ENCODE data around the gene PUS7. TPM values are rescaled to one million over a fixed set of nuclear protein-coding genes. Genes with fewer than 3 reads are reported as not detected.

PUS7 gene, protein sequence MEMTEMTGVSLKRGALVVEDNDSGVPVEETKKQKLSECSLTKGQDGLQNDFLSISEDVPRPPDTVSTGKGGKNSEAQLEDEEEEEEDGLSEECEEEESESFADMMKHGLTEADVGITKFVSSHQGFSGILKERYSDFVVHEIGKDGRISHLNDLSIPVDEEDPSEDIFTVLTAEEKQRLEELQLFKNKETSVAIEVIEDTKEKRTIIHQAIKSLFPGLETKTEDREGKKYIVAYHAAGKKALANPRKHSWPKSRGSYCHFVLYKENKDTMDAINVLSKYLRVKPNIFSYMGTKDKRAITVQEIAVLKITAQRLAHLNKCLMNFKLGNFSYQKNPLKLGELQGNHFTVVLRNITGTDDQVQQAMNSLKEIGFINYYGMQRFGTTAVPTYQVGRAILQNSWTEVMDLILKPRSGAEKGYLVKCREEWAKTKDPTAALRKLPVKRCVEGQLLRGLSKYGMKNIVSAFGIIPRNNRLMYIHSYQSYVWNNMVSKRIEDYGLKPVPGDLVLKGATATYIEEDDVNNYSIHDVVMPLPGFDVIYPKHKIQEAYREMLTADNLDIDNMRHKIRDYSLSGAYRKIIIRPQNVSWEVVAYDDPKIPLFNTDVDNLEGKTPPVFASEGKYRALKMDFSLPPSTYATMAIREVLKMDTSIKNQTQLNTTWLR
- total RNA-seq, result 10 to 100 TPM; 13.4 to 66.2 (median 17.8) TPM

GRCh38 chr7:105521717-105522463 lies at the start of gene PUS7:
Gene PUS7, minus strand, starts transcription at chr7:105522271. Its CDS starts 13,759 bp downstream, at chr7:105508512.
- Histone ChIP-seq H3K4me3 (peak within 1 kb of the TSS; percentile 56 to 87 (median 64)), H3K9me3 (no peaks in the 10 kb centered on the region), H3K27me3 (no peaks in the 10 kb centered on the region), H3K4me1 (peaks cover 12 to 15% of the 10 kb centered on the region in 2 donors), H3K36me3 (peaks cover 0 to 7% of the 10 kb centered on the region in 2 donors), H3K27ac (peak within 1 kb of the TSS; percentile 82 to 96 (median 86))
- TF ChIP-seq, protein P1, sequence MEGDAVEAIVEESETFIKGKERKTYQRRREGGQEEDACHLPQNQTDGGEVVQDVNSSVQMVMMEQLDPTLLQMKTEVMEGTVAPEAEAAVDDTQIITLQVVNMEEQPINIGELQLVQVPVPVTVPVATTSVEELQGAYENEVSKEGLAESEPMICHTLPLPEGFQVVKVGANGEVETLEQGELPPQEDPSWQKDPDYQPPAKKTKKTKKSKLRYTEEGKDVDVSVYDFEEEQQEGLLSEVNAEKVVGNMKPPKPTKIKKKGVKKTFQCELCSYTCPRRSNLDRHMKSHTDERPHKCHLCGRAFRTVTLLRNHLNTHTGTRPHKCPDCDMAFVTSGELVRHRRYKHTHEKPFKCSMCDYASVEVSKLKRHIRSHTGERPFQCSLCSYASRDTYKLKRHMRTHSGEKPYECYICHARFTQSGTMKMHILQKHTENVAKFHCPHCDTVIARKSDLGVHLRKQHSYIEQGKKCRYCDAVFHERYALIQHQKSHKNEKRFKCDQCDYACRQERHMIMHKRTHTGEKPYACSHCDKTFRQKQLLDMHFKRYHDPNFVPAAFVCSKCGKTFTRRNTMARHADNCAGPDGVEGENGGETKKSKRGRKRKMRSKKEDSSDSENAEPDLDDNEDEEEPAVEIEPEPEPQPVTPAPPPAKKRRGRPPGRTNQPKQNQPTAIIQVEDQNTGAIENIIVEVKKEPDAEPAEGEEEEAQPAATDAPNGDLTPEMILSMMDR (IDR thresholded peaks at IDR 0.05 in 4 of 5, conservative IDR thresholded peaks at IDR 0.05 in 1 of 5), result peak in 2 of 5 experiments; percentile 16 to 26
- TF ChIP-seq POLR2A (IDR thresholded peaks at IDR 0.05), result peak; percentile 90 to 91
- DNase-seq (peak; percentile 72 to 83), ATAC-seq (peak; percentile 94 to 95)
- in situ Hi-C loops (cut with MboI; ENCODE audit: low sequenced_read_pairs in 4 of 4) (no loop called here), intact Hi-C loops (cut with DNase I; ENCODE audit: low total_unique reads) (loop anchor here (1.0 to 10.0 kb wide), 5 partner anchors 135 to 763 kb away; partner anchors contain the start of genes NAMPT and SRPK2)

- H3K27ac ChIP-seq, result no peak overlapping the region
- peaks cover 3 to 51% of the 10 kb centered on the region in 2 donors for H3K36me3 ChIP-seq
- TF ChIP-seq, protein P1 (IDR thresholded peaks at IDR 0.05 in 4 of 5, conservative IDR thresholded peaks at IDR 0.05 in 1 of 5), result no peak
- no peak for TF ChIP-seq POLR2A (IDR thresholded peaks at IDR 0.05)
- intact Hi-C loops (cut with DNase I; ENCODE audit: low total_unique reads), result no loop called here
- no peaks in the 10 kb centered on the region for H3K27me3 ChIP-seq
- H3K4me3 ChIP-seq, result no peak overlapping the region
- in situ Hi-C loops (cut with MboI; ENCODE audit: low sequenced_read_pairs in 4 of 4), result no loop called here
- H3K4me1 ChIP-seq, result no peaks in the 10 kb centered on the region
- DNase-seq, result no peak
- no peak for ATAC-seq
- no peaks in the 10 kb centered on the region for H3K9me3 ChIP-seq
These were observed 45.8 kb upstream of the PUS7 start for GRCh38 chr7:105567821-105568220.

DNA sequence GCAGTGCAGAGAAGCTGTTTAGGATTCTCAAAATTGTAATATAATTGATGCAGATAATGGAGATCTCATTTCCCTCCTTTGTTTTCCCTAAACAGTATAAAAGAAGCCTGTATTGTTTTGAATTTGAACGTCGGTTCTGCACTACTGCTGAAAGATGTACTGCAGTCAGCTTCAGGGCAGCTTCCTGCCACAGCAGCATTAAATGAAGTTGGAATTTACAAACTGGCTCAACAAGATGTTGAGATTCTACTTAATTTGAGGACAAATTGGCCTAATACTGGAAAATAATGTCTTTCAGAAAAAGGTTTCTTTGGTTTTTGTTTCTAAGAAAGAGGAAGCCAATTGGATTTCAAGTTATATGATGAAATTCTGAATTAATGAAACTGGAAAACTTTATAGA lies 45.0 kb upstream of the PUS7 start:
- Histone ChIP-seq H3K27me3 (no peaks in the 10 kb centered on the region), H3K4me1 (no peaks in the 10 kb centered on the region), H3K27ac (no peak overlapping the region), H3K36me3 (peaks cover 3 to 51% of the 10 kb centered on the region in 2 donors), H3K9me3 (no peaks in the 10 kb centered on the region), H3K4me3 (no peak overlapping the region)
- intact Hi-C loops (cut with DNase I; ENCODE audit: low total_unique reads) (no loop called here), in situ Hi-C loops (cut with MboI; ENCODE audit: low sequenced_read_pairs in 4 of 4) (no loop called here)
- ATAC-seq, result no peak
- no peak for DNase-seq
- TF ChIP-seq POLR2A (IDR thresholded peaks at IDR 0.05), result no peak
- TF ChIP-seq, protein P1 (IDR thresholded peaks at IDR 0.05 in 4 of 5, conservative IDR thresholded peaks at IDR 0.05 in 1 of 5), result no peak

DNA sequence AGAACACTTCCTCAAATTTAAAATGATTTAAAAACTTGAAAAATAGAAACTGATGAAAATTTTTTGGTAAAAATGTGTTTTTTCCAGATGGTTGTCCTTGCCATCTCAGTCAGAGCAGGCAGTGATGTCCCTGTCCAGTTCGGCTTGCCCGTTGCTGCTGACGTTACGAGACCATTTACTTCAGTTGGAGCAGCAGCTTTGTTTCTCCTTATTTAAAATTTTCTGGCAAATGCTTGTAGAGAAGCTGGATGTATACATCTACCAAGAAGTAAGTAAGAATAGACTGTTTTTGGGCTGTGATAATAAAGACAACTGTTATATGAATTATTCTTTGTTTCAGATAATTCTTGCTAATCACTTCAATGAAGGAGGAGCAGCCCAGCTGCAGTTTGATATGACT lies 43.1 kb upstream of the PUS7 start:
- Histone ChIP-seq H3K27ac (no peak overlapping the region), H3K9me3 (no peaks in the 10 kb centered on the region), H3K4me1 (no peaks in the 10 kb centered on the region), H3K4me3 (no peak overlapping the region), H3K36me3 (peaks cover 3 to 63% of the 10 kb centered on the region in 2 donors), H3K27me3 (no peaks in the 10 kb centered on the region)
- in situ Hi-C loops (cut with MboI; ENCODE audit: low sequenced_read_pairs in 4 of 4) (no loop called here), intact Hi-C loops (cut with DNase I; ENCODE audit: low total_unique reads) (no loop called here)
- ATAC-seq, result no peak
- TF ChIP-seq, protein P1 (IDR thresholded peaks at IDR 0.05 in 4 of 5, conservative IDR thresholded peaks at IDR 0.05 in 1 of 5), result no peak
- TF ChIP-seq POLR2A (IDR thresholded peaks at IDR 0.05), result no peak
- DNase-seq, result no peak

Measured in gastrocnemius medialis (tissue), 4 donors.